ENCODE results near the gene IYD. TPM values are rescaled to one million over a fixed set of nuclear protein-coding genes. Genes with fewer than 3 reads are reported as not detected.

The IYD gene
- total and polyA plus RNA-seq, 9 of the 15 experiments (the other 6 are each of a cell fraction or from before 2014, with no cell fraction given), result not detected

- no peak for TF ChIP-seq ZNF398 (CRISPR knock-in tag; IDR thresholded peaks at IDR 0.05)
- TF ChIP-seq CEBPZ (IDR thresholded peaks at IDR 0.05; ENCODE audit: borderline replicate concordance, low read depth, low read length), result no peak
- no peak for TF ChIP-seq ZBTB5 (IDR thresholded peaks at IDR 0.05)
- peak; percentile 23 for TF ChIP-seq SOX6 (IDR thresholded peaks at IDR 0.05)
- no peak for TF ChIP-seq ZNF217 (CRISPR knock-in tag; IDR thresholded peaks at IDR 0.05)
- TF ChIP-seq PHF21A (IDR thresholded peaks at IDR 0.05; ENCODE audit: borderline replicate concordance, low read depth), result no peak
- TF ChIP-seq SLC30A9 (CRISPR knock-in tag; IDR thresholded peaks at IDR 0.05), result no peak
- TF ChIP-seq PKNOX1 (IDR thresholded peaks at IDR 0.05), result peak; percentile 91
- TF ChIP-seq ZC3H8 (IDR thresholded peaks at IDR 0.05), result no peak
- no peak for TF ChIP-seq GTF2A2 (tag; IDR thresholded peaks at IDR 0.05)
- TF ChIP-seq TAF9B (IDR thresholded peaks at IDR 0.05; ENCODE audit: partially characterized antibody), result no peak
- TF ChIP-seq NFIC (IDR thresholded peaks at IDR 0.05), result no peak
- TF ChIP-seq SNAPC5 (CRISPR knock-in tag; IDR thresholded peaks at IDR 0.05), result no peak
- TF ChIP-seq SMARCA4 (IDR thresholded peaks at IDR 0.05), result peak; percentile 22; the same call in 1 of the 2 replicates
- no peak for TF ChIP-seq ZKSCAN3 (CRISPR knock-in tag; IDR thresholded peaks at IDR 0.05)
- TF ChIP-seq ZNF277 (CRISPR knock-in tag; IDR thresholded peaks at IDR 0.05; ENCODE audit: borderline replicate concordance), result no peak
- no peak for TF ChIP-seq BRF1 (IDR thresholded peaks at IDR 0.05; ENCODE audit: borderline replicate concordance, extremely low read depth, insufficient read length)
- no peak for TF ChIP-seq ZNF224 (CRISPR knock-in tag; IDR thresholded peaks at IDR 0.05)
Observed at GRCh38 chr6:150417899-150418826, 49.4 kb downstream of the IYD start (continued).

Data from K562 (cell line).